NB4 (cell line): ENCODE measurements around the gene FAM98A.

Experiments used
- DNase-seq: peaks from one replicate; pipeline ENCODE4 v3.0.0; 2010; ENCODE audit warnings: low read depth
- H3K4me3 ChIP-seq: one replicate; pipeline ENCODE4 v1.5.1; 2011; ENCODE audit warnings: mild to moderate bottlenecking, low read depth, low read length, moderate library complexity
- MYC ChIP-seq: IDR thresholded peaks from 2 replicates; pipeline ENCODE4 v1.6.1; 2011; ENCODE audit warnings: low read depth, low read length
- POLR2A ChIP-seq: IDR thresholded peaks from 2 replicates; pipeline ENCODE4 v1.6.1; 2011; ENCODE audit warnings: mild to moderate bottlenecking; ENCODE audit not compliant: insufficient read length; ENCODE audit errors: extremely low read depth
- TF ChIP-seq, protein P1 (sequence below): IDR thresholded peaks from one replicate; pipeline ENCODE4 v1.5.1; 2012; ENCODE audit warnings: low read depth, low read length
- TF ChIP-seq, protein P2 (sequence below): IDR thresholded peaks from 2 replicates; pipeline ENCODE4 v1.6.1; 2011; ENCODE audit warnings: low read depth, low read length

FAM98A gene

DNA sequence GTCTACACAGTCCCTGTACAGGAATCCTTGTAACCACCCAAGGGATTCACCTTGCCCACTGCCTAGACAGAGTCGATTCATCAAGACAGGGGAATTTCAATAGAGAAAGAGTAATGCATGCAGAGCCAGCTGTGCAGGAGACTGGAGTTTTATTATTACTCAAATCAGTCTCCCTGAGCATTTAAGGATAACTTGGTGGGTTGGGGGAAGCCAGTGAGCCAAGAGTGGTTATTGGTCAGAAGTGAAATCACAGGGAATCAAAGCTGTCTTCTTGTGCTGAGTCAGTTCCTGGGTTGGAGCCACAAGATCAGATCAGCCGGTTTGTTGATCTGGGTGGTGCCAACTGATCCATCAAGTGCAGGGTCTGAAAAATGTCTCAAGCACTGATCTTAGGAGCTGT lies 17.8 kb upstream of the FAM98A start:
- TF ChIP-seq, protein P1, sequence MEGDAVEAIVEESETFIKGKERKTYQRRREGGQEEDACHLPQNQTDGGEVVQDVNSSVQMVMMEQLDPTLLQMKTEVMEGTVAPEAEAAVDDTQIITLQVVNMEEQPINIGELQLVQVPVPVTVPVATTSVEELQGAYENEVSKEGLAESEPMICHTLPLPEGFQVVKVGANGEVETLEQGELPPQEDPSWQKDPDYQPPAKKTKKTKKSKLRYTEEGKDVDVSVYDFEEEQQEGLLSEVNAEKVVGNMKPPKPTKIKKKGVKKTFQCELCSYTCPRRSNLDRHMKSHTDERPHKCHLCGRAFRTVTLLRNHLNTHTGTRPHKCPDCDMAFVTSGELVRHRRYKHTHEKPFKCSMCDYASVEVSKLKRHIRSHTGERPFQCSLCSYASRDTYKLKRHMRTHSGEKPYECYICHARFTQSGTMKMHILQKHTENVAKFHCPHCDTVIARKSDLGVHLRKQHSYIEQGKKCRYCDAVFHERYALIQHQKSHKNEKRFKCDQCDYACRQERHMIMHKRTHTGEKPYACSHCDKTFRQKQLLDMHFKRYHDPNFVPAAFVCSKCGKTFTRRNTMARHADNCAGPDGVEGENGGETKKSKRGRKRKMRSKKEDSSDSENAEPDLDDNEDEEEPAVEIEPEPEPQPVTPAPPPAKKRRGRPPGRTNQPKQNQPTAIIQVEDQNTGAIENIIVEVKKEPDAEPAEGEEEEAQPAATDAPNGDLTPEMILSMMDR = no peak
- TF ChIP-seq POLR2A (no peak), MYC (no peak)
- TF ChIP-seq, protein P2, sequence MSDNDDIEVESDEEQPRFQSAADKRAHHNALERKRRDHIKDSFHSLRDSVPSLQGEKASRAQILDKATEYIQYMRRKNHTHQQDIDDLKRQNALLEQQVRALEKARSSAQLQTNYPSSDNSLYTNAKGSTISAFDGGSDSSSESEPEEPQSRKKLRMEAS = no peak
- H3K4me3 ChIP-seq = no peak overlapping the region
- no peak for DNase-seq

DNA sequence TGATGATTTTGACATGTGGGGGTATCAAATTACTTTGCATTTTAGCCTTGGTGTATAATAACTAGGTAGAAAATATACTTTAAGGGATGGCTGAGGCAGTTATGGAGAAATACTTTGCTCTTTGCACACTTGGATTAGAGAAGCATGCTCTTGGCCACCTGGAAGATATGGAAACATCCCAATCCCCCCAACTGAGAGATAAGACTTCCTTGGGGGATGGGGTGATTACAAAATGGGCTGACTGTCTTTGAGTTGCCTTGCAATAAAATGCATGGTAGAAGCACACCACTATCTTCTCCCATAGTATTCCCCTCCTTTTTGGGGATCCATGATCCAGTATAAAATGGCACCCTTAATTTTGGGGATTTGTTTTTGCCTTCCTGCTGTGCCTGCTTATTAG lies 15.1 kb upstream of the FAM98A start:
- TF ChIP-seq, protein P2 = no peak
- TF ChIP-seq, protein P1 = no peak
- no peak for TF ChIP-seq POLR2A
- no peak overlapping the region for H3K4me3 ChIP-seq
- DNase-seq = no peak

DNA sequence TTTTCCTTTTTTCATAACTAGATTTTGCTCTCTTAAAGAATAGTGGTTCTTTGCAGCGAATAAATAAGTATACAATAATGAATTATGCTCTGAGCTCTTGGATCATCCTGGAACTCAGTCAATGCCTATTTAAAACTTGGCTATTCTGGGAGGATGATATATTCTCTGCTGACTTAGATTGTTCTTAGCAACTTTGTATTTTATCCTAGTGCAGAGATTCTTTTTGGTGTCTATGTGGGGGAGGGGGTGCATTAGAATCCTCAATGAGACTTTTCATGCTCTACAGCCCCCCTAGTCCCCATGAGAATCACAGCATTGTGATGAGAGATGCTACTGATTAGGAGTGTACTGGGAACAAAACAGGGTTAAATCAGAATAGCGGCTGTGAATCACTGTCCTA lies 8.8 kb upstream of the FAM98A start:
- H3K4me3 ChIP-seq = no peak overlapping the region
- no peak for DNase-seq
- TF ChIP-seq POLR2A = no peak
- TF ChIP-seq, protein P1 = no peak
- TF ChIP-seq, protein P2 = no peak
- TF ChIP-seq MYC = no peak

DNA sequence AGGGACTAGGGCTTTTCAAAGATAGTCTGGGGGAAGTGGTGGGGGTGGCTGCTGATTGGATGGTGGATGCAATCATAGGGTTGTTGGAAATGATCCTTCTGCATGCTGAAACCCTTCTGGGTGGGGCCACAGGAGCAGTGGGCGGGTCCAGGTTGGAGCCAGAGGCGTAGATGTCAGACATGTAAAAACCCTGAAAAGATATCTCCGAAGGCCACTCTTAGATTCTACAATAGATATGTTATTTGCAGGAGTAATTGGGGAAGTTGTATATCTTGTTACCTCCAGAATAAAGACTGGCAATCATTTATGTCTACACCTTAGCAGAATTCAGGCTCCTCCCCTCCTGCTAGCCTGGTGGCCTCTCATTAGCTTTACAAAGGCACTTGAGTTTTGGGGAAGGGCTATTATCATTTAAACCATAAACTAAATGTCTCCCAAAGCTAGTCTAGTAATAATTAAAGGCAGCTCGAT lies 8.2 kb upstream of the FAM98A start:
- no peak for DNase-seq
- no peak overlapping the region for H3K4me3 ChIP-seq

DNA sequence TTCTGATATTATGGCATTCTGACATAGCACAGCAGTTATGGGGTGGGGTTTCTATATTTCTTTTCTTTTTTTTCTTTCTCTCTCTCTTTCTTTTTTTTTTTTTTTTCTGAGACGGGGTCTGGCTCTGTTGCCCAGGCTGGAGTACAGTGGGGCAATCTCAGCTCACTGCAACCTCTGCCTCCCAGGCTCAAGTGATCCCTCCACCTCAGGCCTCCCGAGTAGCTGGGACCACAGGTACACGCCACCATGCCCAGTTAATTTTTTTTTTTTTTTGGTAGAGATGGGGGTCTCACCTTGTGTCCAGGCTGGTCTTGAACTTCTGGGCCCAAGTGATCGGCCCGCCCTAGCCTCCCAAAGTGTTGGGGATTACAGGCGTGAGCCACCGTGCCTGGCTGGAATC lies 7.5 kb upstream of the FAM98A start:
- TF ChIP-seq, protein P2 = no peak
- TF ChIP-seq, protein P1 = no peak
- no peak for TF ChIP-seq MYC
- TF ChIP-seq POLR2A = no peak
- H3K4me3 ChIP-seq = no peak overlapping the region
- no peak for DNase-seq

More for the DNA sequence above, 8.2 kb upstream of the FAM98A start:
- TF ChIP-seq, protein P1 = no peak

DNA sequence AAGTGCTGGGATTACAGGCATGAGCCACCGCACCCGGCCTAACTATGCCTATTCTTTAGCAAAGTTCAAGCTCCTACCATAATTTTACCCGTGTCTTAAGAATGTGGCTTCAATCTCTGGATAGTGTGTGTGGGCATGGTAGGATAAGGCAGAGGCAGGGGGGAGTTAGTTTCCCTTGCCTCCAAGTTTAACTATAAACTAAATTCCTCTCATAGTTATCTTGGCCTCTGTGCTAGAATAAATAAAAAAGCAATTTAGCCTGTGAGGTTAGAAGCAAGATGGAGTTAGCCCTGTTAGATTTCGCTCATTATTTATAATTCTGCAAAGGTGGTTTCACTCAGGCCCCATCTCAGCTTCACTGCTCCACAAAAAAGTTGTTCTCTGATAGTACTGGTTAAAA lies 7.0 kb upstream of the FAM98A start:
- H3K4me3 ChIP-seq = no peak overlapping the region
- TF ChIP-seq MYC = no peak
- TF ChIP-seq, protein P1 = no peak
- TF ChIP-seq POLR2A = no peak
- TF ChIP-seq, protein P2 = no peak
- no peak for DNase-seq
